ENCODE data around the gene SPIRE1.

The SPIRE1 gene

GRCh38 chr18:12657684-12658425 is at the start of gene SPIRE1:
Gene SPIRE1 (minus strand): TSS chr18:12658107. CDS start chr18:12657866, 241 bp downstream.
- no peak for DNase-seq

GRCh38 chr18:12703664-12704063 is 45.8 kb upstream of the SPIRE1 start:
- DNase-seq: no peak

- DNase-seq: no peak
Measured at GRCh38 chr18:12703096-12703567, 45.2 kb upstream of the SPIRE1 start.

GRCh38 chr18:12702221-12703095 is 44.6 kb upstream of the SPIRE1 start, which contains the start of the genes CEP76 and PSMG2:
Gene CEP76 (minus strand): TSS chr18:12702723. CDS start chr18:12702548, 175 bp downstream.
Gene PSMG2 (plus strand): TSS chr18:12703042. CDS start chr18:12703108, 66 bp downstream.
- DNase-seq: peak; percentile 39

- no peak for DNase-seq
Measured at GRCh38 chr18:12701161-12701560, 43.3 kb upstream of the SPIRE1 start.

GRCh38 chr18:12699747-12700146 is 41.8 kb upstream of the SPIRE1 start:
- DNase-seq: no peak

- DNase-seq: no peak
Measured at GRCh38 chr18:12694032-12694431, 36.1 kb upstream of the SPIRE1 start.

- no peak for DNase-seq
Measured at GRCh38 chr18:12692206-12692605, 34.3 kb upstream of the SPIRE1 start.

GRCh38 chr18:12689256-12689850 is 31.4 kb upstream of the SPIRE1 start:
- DNase-seq: no peak

- no peak for DNase-seq
Measured at GRCh38 chr18:12686100-12686499, 28.2 kb upstream of the SPIRE1 start.

- DNase-seq: no peak
Measured at GRCh38 chr18:12679183-12679786, 21.4 kb upstream of the SPIRE1 start.

- DNase-seq: no peak
Measured at GRCh38 chr18:12668041-12668440, 10.1 kb upstream of the SPIRE1 start.

GRCh38 chr18:12659904-12660605 is 2.1 kb upstream of the SPIRE1 start:
- DNase-seq: no peak

- DNase-seq: no peak
Measured at GRCh38 chr18:12658426-12659138, 675 bp upstream of the SPIRE1 start.

- no peak for DNase-seq
Measured at GRCh38 chr18:12656938-12657683, 796 bp downstream of the SPIRE1 start.

GRCh38 chr18:12656605-12656937 is 1.3 kb downstream of the SPIRE1 start:
- DNase-seq: no peak

GRCh38 chr18:12654971-12655370 is 2.9 kb downstream of the SPIRE1 start:
- no peak for DNase-seq

- DNase-seq: no peak
Measured at GRCh38 chr18:12652861-12653401, 5.0 kb downstream of the SPIRE1 start.

- no peak for DNase-seq
Measured at GRCh38 chr18:12651651-12652050, 6.3 kb downstream of the SPIRE1 start.

- no peak for DNase-seq
Measured at GRCh38 chr18:12647773-12648172, 10.1 kb downstream of the SPIRE1 start.

Measured in SIG-M5 (cell line).